HL-60 (cell line): ENCODE data around the gene CENPVL2.
"Not testable (repeated sequence)": the region's sequence is repeated elsewhere in the genome, so short reads cannot be mapped to it uniquely, and the experiment has no call there.

Source experiments
- DNase-seq, 2 experiments: peaks; one replicate each; pipeline ENCODE4 v3.0.0-alpha.2; 2010 to 2020; ENCODE audit warnings: low read depth in 1 of 2, low spot score in 1 of 2
- H3K27ac ChIP-seq: fragments of 250-450 bp; sonication (Bioruptor Pico); replicated peaks from 2 replicates; pipeline ENCODE4 v1.5.1; 2020; ENCODE audit warnings: mild to moderate bottlenecking, moderate library complexity
- H3K27me3 ChIP-seq: fragments of 250-450 bp; sonication (Bioruptor Pico); 2 replicates; pipeline ENCODE4 v1.5.1; 2021; ENCODE audit warnings: mild to moderate bottlenecking, moderate library complexity; ENCODE audit not compliant: insufficient read depth, poor library complexity, severe bottlenecking
- H3K4me3 ChIP-seq: replicated peaks from 2 replicates; pipeline ENCODE4 v1.5.1; 2011; ENCODE audit warnings: mild to moderate bottlenecking, control low read depth, low read length; ENCODE audit not compliant: insufficient read depth
- CTCF ChIP-seq: IDR thresholded peaks from one replicate; pipeline ENCODE4 v1.5.1; 2011; ENCODE audit warnings: low read length, control low read depth, inconsistent platforms; ENCODE audit not compliant: insufficient read depth
- GABPA ChIP-seq: IDR thresholded peaks from 2 replicates; pipeline ENCODE4 v1.6.1; 2012; ENCODE audit warnings: low read depth
- POLR2AphosphoS5 ChIP-seq: IDR thresholded peaks from 2 replicates; pipeline ENCODE4 v1.6.1; 2012; ENCODE audit warnings: low read depth
- REST ChIP-seq: IDR thresholded peaks from 2 replicates; pipeline ENCODE4 v1.6.1; 2012; ENCODE audit warnings: low read depth; ENCODE audit not compliant: insufficient replicate concordance
- SPI1 ChIP-seq: IDR thresholded peaks from 2 replicates; pipeline ENCODE4 v1.6.1; 2012; ENCODE audit warnings: low read depth, mild to moderate bottlenecking, borderline replicate concordance

CENPVL2 gene

GRCh38 chrX:51681808-51682719, 567 bp downstream of the CENPVL2 start:
- H3K4me3 ChIP-seq, H3K27ac ChIP-seq, DNase-seq, H3K27me3 ChIP-seq: not testable (repeated sequence)

GRCh38 chrX:51679689-51680433, 2.8 kb downstream of the CENPVL2 start:
- not testable (repeated sequence) for H3K4me3 ChIP-seq, H3K27ac ChIP-seq, H3K27me3 ChIP-seq, DNase-seq

- H3K27me3 ChIP-seq: no peaks in the 10 kb centered on the region
Measured at GRCh38 chrX:51665981-51666380, 16.6 kb downstream of the CENPVL2 start.

GRCh38 chrX:51643377-51643776, 39.3 kb downstream of the CENPVL2 start:
- H3K4me3 ChIP-seq: no peak overlapping the region
- peaks cover 3% of the 10 kb centered on the region for H3K27me3 ChIP-seq
- DNase-seq: no peak
- TF ChIP-seq GABPA (no peak), REST (no peak), POLR2AphosphoS5 (no peak), CTCF (no peak), SPI1 (no peak)
- H3K27ac ChIP-seq: no peak overlapping the region

More at GRCh38 chrX:51665981-51666380, 16.6 kb downstream of the CENPVL2 start:
- Histone ChIP-seq H3K27ac (no peak overlapping the region), H3K4me3 (no peak overlapping the region)
- no peak for TF ChIP-seq POLR2AphosphoS5
- no peak for TF ChIP-seq SPI1
- no peak for TF ChIP-seq REST
- no peak for TF ChIP-seq CTCF
- TF ChIP-seq GABPA: no peak
- DNase-seq: no peak
